ENCODE measurements around the gene IRF6. TPM values are rescaled to one million over a fixed set of nuclear protein-coding genes. Genes with fewer than 3 reads are reported as not detected.

IRF6 gene
- total RNA-seq, 2 experiments from 2014 or later: not detected

DNA sequence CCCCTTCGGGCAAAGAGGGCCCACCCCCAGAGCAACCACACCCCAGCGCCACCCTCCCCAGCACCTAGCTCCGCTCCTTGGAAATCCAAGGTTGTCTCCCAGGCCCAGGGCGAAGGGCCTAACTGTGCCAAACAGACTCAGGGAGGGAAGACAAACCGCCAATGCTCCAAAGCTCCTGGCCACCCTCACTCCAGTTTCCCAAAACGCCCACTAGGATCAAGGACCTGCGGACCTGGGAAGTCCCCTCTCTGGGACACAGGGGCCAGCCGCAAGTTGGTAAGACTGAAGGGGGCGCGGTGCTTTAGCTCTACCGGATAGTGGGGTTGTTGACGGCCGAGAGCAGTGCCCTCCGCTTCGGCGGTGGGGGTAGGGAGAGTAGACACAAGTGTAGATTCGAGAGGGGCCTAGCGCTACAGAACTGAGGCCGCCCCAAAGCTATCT, 581 bp downstream of the IRF6 start:
- no peak for TF ChIP-seq EZH2phosphoT487 (IDR thresholded peaks at IDR 0.05; ENCODE audit: borderline replicate concordance, low read depth, low read length)
- TF ChIP-seq, protein P1, sequence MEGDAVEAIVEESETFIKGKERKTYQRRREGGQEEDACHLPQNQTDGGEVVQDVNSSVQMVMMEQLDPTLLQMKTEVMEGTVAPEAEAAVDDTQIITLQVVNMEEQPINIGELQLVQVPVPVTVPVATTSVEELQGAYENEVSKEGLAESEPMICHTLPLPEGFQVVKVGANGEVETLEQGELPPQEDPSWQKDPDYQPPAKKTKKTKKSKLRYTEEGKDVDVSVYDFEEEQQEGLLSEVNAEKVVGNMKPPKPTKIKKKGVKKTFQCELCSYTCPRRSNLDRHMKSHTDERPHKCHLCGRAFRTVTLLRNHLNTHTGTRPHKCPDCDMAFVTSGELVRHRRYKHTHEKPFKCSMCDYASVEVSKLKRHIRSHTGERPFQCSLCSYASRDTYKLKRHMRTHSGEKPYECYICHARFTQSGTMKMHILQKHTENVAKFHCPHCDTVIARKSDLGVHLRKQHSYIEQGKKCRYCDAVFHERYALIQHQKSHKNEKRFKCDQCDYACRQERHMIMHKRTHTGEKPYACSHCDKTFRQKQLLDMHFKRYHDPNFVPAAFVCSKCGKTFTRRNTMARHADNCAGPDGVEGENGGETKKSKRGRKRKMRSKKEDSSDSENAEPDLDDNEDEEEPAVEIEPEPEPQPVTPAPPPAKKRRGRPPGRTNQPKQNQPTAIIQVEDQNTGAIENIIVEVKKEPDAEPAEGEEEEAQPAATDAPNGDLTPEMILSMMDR (conservative IDR thresholded peaks at IDR 0.05; ENCODE audit: low read length): no peak
- Histone ChIP-seq H3K4me1 (ENCODE audit: insufficient read depth, low read length, poor library complexity, severe bottlenecking) (no peaks in the 10 kb centered on the region), H3K79me2 (ENCODE audit: insufficient read depth, low read depth, low read length) (no peaks in the 10 kb centered on the region), H3K9me3 (ENCODE audit: low read length) (no peaks in the 10 kb centered on the region), H3K4me2 (ENCODE audit: low read length) (no peak overlapping the region), H4K20me1 (ENCODE audit: insufficient read depth, low read length) (no peaks in the 10 kb centered on the region), H3K4me3 (ENCODE audit: low read depth, low read length, poor library complexity, severe bottlenecking) (no peak overlapping the region), H2AFZ (ENCODE audit: low read length) (no peak overlapping the region), H3K36me3 (ENCODE audit: insufficient read depth, low read length) (no peaks in the 10 kb centered on the region), H3K9me2 (ENCODE audit: insufficient read depth, low read length) (no peaks in the 10 kb centered on the region), H3K27ac (ENCODE audit: low read depth, low read length, poor library complexity, severe bottlenecking) (no peak overlapping the region)
- ChIA-PET CTCF (ENCODE audit: unreplicated experiment) (interaction anchor here (0.5 kb wide), 1 partner anchor 788 kb away, joined by 3 read pairs; no protein-coding TSS in a partner anchor), POLR2A (interaction anchor here (0.8 kb wide), 1 partner anchor 18 kb away, joined by 7 read pairs; no protein-coding TSS in a partner anchor)
- no TSS peak for BruUV-seq (replicated peaks)
- intact Hi-C loops (cut with micrococcal nuclease; ENCODE audit: unreplicated experiment): no loop called here
- no peak for DNase-seq (ENCODE audit: low spot score)

DNA sequence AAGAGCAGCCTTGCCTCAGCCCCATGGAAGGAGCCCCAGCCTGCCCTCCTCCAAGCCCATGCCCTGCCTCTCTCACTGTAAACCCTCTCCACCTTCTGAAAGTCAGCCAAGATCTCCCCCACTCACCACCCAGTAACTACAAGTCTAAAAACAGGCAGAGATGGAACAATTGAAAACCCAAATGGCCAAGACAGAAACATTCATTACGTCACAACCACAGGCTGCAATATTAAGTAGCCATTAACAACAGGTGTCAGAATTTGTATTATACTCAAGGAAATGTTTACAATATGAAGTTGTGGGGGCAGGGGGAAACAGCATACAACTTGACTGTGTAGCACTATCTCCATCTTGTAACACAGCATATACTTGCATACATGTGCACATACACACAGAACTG, 2.4 kb downstream of the IRF6 start:
- no peaks in the 10 kb centered on the region for H3K4me1 ChIP-seq (ENCODE audit: insufficient read depth, low read length, poor library complexity, severe bottlenecking)
- H3K4me2 ChIP-seq (ENCODE audit: low read length): no peak overlapping the region
- H2AFZ ChIP-seq (ENCODE audit: low read length): no peak overlapping the region
- H3K79me2 ChIP-seq (ENCODE audit: insufficient read depth, low read depth, low read length): no peaks in the 10 kb centered on the region
- H3K36me3 ChIP-seq (ENCODE audit: insufficient read depth, low read length): no peaks in the 10 kb centered on the region
- TF ChIP-seq, protein P1 (conservative IDR thresholded peaks at IDR 0.05; ENCODE audit: low read length): no peak
- TF ChIP-seq EZH2phosphoT487 (IDR thresholded peaks at IDR 0.05; ENCODE audit: borderline replicate concordance, low read depth, low read length): no peak
- H4K20me1 ChIP-seq (ENCODE audit: insufficient read depth, low read length): no peaks in the 10 kb centered on the region
- no TSS peak for BruUV-seq (replicated peaks)
- ChIA-PET POLR2A (no interaction called here), CTCF (ENCODE audit: unreplicated experiment) (no interaction called here)
- intact Hi-C loops (cut with micrococcal nuclease; ENCODE audit: unreplicated experiment): no loop called here
- no peak for DNase-seq (ENCODE audit: low spot score)
- no peak overlapping the region for H3K27ac ChIP-seq (ENCODE audit: low read depth, low read length, poor library complexity, severe bottlenecking)
- no peaks in the 10 kb centered on the region for H3K9me3 ChIP-seq (ENCODE audit: low read length)
- H3K9me2 ChIP-seq (ENCODE audit: insufficient read depth, low read length): no peaks in the 10 kb centered on the region
- no peak overlapping the region for H3K4me3 ChIP-seq (ENCODE audit: low read depth, low read length, poor library complexity, severe bottlenecking)

- Histone ChIP-seq H3K79me2 (ENCODE audit: insufficient read depth, low read depth, low read length) (no peaks in the 10 kb centered on the region), H3K4me1 (ENCODE audit: insufficient read depth, low read length, poor library complexity, severe bottlenecking) (peaks cover 2% of the 10 kb centered on the region), H3K9me2 (ENCODE audit: insufficient read depth, low read length) (no peaks in the 10 kb centered on the region), H2AFZ (ENCODE audit: low read length) (no peak overlapping the region), H3K4me2 (ENCODE audit: low read length) (no peak overlapping the region), H3K36me3 (ENCODE audit: insufficient read depth, low read length) (no peaks in the 10 kb centered on the region), H4K20me1 (ENCODE audit: insufficient read depth, low read length) (no peaks in the 10 kb centered on the region), H3K4me3 (ENCODE audit: low read depth, low read length, poor library complexity, severe bottlenecking) (no peak overlapping the region), H3K27ac (ENCODE audit: low read depth, low read length, poor library complexity, severe bottlenecking) (no peak overlapping the region), H3K9me3 (ENCODE audit: low read length) (no peaks in the 10 kb centered on the region)
- POLR2A ChIA-PET: no interaction called here
- TF ChIP-seq, protein P1 (conservative IDR thresholded peaks at IDR 0.05; ENCODE audit: low read length): no peak
- TF ChIP-seq EZH2phosphoT487 (IDR thresholded peaks at IDR 0.05; ENCODE audit: borderline replicate concordance, low read depth, low read length): no peak
- no peak for DNase-seq (ENCODE audit: low spot score)
- CTCF ChIA-PET (ENCODE audit: unreplicated experiment): no interaction called here
- intact Hi-C loops (cut with micrococcal nuclease; ENCODE audit: unreplicated experiment): no loop called here
- no TSS peak for BruUV-seq (replicated peaks)
Measured at GRCh38 chr1:209802780-209803152, 3.2 kb downstream of the IRF6 start.

All from OCI-LY7 (cell line).